Retinal pigment epithelial cell (primary cell): Measurements from ENCODE around the gene AHRR.
A peak's percentile ranks its signal among the peaks of the same experiment; 100 is the strongest.

Experiments used
- DNase-seq: peaks from one replicate; pipeline ENCODE4 v3.0.0-alpha.2; 2010; ENCODE audit warnings: low read depth
- H3K4me3 ChIP-seq: 2 replicates; pipeline ENCODE4 v1.5.1; 2011; ENCODE audit warnings: mild to moderate bottlenecking, low read length, control low read depth, moderate library complexity
- TF ChIP-seq, protein P1 (sequence below): conservative IDR thresholded peaks from 2 replicates; pipeline ENCODE4 v1.5.1; 2011; ENCODE audit warnings: low read depth, low read length, control low read depth, inconsistent platforms

The AHRR gene

DNA sequence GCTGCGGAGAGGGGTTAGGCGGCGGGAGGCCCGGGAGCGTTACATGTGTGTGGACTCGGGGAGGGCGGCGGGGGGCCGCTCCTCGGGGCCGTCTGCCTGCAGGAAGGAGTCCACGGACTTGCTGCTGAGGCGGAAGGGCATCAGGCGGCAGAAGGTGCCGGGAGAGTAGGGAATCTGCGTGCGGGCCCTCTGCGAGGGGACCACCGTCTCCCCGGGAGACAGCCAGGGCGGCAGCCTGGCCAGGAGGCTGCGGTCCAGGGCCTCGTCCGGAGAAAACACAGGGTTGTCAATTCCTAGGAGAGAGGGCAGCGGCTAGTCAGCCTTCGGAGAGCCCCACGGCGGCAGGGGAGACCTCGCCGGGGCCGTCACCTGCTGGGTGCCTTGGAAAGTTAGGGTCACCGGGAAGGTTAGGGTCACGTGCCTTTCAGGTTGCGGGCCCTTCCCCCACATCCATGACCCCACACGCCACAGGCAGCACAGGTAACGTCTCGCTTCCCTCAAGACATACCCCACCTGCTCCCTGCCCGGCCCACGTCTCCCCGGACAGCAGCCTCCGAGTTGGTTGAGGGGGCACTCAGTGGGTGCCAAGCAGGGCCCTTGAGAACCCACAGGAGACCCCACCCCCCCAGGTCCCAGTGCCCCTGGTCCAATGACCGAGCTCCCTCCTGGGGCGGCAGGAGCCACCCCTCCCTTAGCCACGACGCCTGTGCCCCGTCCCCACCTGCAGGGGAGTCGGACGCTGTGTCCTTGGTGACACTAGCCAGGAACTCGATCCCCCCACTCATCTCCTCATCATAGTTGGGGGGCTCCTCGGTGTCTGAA is 153.5 kb downstream of the AHRR start:
- TF ChIP-seq, protein P1, sequence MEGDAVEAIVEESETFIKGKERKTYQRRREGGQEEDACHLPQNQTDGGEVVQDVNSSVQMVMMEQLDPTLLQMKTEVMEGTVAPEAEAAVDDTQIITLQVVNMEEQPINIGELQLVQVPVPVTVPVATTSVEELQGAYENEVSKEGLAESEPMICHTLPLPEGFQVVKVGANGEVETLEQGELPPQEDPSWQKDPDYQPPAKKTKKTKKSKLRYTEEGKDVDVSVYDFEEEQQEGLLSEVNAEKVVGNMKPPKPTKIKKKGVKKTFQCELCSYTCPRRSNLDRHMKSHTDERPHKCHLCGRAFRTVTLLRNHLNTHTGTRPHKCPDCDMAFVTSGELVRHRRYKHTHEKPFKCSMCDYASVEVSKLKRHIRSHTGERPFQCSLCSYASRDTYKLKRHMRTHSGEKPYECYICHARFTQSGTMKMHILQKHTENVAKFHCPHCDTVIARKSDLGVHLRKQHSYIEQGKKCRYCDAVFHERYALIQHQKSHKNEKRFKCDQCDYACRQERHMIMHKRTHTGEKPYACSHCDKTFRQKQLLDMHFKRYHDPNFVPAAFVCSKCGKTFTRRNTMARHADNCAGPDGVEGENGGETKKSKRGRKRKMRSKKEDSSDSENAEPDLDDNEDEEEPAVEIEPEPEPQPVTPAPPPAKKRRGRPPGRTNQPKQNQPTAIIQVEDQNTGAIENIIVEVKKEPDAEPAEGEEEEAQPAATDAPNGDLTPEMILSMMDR: no peak
- no peak for DNase-seq
- H3K4me3 ChIP-seq: peak overlapping the region; percentile 36

DNA sequence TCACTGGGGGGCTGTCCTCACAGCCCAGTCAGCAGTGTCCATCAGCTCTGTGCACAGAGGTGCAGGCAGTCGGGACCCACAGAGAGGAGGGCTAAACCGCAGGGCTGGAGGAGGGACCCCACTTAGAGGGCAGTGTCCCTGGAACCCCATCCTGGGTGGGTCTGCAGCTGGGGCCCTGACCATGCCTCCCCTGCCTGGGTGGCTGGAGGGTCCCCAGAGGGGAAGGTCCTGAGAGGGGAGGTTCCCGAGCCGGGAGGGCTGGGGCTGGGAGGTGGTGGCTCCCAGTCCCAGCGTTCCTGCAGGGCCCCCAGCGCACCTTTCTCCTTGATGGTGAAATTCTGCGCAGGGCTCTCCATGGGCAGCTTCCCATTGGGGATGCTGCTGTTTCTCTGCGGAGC is 154.2 kb downstream of the AHRR start:
- TF ChIP-seq, protein P1: no peak
- no peak for DNase-seq
- no peak overlapping the region for H3K4me3 ChIP-seq

DNA sequence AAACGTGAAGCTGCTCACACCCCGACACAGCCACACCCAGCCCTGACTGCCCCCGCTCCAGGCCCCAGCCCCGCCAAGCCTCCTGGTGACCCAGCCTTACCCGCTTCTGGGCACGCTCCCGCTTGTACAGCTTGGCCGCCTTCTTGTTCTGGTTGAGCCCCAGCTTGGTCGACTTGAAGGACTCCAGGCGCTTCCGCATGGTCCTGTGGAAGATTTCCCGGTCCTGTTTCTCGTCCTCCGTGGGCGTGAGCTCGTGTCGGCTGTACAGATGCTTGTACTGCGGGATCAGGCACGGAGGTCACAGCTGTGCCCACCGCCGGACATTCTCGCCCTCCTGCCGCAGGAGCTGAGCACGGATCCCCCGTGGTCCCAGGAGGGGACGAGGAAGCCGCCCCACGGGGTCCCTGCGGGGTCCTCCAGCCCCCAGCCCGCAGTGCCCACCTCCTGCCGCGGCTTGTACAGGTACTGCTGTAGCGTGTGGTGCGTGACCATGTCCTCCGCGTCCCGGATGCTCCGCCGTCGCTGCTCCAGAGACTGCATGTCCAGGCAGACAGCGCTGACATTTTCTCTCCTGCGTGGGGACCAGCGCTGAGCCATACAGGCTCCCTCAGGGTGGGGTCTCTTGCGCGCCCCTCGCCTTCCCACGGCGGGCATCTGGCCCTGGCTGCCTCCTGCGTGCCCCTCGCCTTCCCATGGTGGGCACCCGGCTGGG is 154.7 kb downstream of the AHRR start:
- TF ChIP-seq, protein P1: no peak
- no peak for DNase-seq
- H3K4me3 ChIP-seq: no peak overlapping the region

DNA sequence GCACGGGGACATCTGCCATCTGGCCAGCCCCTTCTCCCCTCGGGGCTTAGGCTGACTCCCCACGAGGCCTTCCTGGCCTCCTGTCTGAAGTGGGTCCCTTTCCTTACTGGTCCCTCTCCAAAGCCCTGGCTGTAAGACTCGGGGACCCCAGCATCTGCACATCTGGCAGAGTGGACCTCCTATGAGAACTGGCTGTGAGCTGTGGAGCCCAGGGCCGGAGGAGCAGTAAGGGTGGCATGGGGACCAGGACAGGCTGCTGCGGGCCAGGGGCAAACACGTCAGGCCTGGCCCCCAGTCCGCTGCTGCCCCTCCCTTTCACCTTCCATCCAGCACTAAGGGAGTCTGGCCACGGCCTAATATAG is 155.3 kb downstream of the AHRR start:
- H3K4me3 ChIP-seq: no peak overlapping the region
- no peak for DNase-seq
- TF ChIP-seq, protein P1: no peak

DNA sequence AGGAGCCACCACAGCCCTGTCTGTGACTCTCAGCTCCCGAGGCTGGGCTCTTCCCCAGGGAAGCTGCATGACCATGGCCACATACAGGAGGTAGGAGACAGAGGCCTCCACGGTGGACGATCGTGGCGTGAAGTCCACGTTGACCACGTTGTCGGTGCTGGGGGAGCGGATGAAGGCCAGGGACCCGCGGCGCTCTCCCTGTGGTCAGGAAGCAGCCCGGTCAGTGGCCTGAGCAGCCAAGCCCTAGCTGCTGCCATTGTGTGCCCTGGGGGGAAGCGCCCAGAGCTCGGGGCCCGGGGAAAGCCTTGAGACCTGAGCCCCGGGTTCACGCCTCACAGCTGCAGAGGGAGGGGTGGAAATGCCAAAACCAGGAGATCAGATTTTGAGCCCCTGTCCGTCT is 155.7 kb downstream of the AHRR start:
- no peak overlapping the region for H3K4me3 ChIP-seq
- TF ChIP-seq, protein P1: no peak
- DNase-seq: no peak

DNA sequence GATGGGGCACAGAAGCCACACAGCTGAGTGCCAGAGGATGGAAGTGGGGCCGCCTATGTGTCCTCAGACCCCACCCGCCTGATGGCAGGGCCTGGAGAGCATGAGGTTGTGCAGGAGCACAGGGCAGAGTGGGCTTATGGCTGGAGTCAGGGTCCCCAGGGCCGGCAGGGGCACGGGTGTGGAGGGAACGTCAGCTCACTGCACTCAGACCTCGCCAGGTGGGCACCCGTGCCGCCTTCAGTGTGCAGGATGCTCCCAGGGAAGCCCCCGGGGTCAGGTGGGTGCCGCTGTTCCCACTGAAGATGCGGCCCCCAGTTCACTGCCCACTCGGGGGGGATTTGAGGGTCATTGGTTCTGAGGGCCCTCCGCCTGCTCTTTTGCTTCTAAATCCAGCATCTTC is 156.4 kb downstream of the AHRR start:
- no peak for DNase-seq
- TF ChIP-seq, protein P1: no peak
- no peak overlapping the region for H3K4me3 ChIP-seq
